ENCODE measurements around the gene MAG.

The MAG gene

DNA sequence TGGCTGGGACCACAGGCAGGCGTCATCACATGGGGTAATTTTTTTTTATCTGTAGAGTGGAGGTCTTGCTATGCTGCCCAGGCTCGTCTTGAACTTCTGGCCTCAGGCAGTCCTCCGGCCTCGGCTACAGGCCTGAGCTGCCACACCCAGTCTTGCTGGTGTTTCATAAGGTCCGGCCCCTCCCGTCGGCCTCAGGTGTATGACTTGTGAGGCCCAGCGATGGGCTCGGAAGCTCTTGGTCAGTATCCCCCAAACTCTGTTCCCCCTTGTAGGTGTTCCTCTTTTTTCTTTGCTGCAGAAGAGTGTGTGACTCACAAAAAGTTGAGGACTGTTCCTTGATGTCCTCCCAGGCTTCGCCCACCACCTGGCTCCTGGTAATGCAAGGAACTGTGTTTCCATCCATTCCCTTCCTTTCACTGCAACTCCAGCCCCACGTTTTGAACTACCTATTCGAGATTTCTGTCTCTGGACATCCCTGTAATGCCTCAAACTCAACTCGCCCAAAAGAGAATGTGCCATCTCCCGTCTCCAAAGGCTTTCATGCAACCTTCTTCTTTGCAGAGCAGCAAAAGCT is 18.2 kb upstream of the MAG start:
- Histone ChIP-seq H3K9ac (ENCODE audit: insufficient read length) (no peak overlapping the region), H3K36me3 (ENCODE audit: insufficient read depth, low read length) (peaks cover 30% of the 10 kb centered on the region; the same call in 1 of the 2 replicates), H3K4me3 (no peak overlapping the region), H3K9me3 (ENCODE audit: low read depth, low read length) (no peaks in the 10 kb centered on the region), H3K27ac (no peak overlapping the region)
- no peak for DNase-seq (ENCODE audit: low read depth, low spot score)
- TF ChIP-seq FOXP2 (optimal IDR thresholded peaks at IDR 0.05; ENCODE audit: control extremely low read depth, extremely low read length, insufficient read depth): no peak
- TF ChIP-seq EZH2 (IDR thresholded peaks at IDR 0.05): no peak
- TF ChIP-seq POLR2AphosphoS5 (IDR thresholded peaks at IDR 0.05; ENCODE audit: borderline replicate concordance, low read depth, low read length): no peak

DNA sequence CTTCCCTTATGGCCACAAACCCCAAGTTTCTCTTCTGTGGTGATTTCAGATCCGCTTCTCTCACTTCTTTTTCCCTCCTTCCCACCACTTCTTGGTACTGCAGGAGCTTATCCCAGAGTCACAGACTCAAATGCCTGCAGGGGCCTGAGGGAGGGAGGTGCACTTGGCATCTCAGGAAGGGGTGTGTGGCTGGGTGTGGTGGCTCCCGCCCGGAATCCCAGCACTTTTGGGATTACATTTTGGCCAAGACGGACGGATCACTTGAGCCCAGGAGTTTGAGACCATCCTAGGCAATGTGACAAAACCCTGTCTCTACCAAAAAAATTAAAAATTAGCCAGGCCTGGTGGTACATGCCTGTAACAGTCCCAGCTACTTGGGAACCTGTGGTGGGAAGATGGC is 17.6 kb upstream of the MAG start:
- H3K9me3 ChIP-seq (ENCODE audit: low read depth, low read length): no peaks in the 10 kb centered on the region
- H3K27ac ChIP-seq: no peak overlapping the region
- H3K4me3 ChIP-seq: no peak overlapping the region
- H3K9ac ChIP-seq (ENCODE audit: insufficient read length): no peak overlapping the region
- peaks cover 30% of the 10 kb centered on the region; the same call in 1 of the 2 replicates for H3K36me3 ChIP-seq (ENCODE audit: insufficient read depth, low read length)
- DNase-seq (ENCODE audit: low read depth, low spot score): no peak
- no peak for TF ChIP-seq FOXP2 (optimal IDR thresholded peaks at IDR 0.05; ENCODE audit: control extremely low read depth, extremely low read length, insufficient read depth)
- no peak for TF ChIP-seq EZH2 (IDR thresholded peaks at IDR 0.05)
- no peak for TF ChIP-seq POLR2AphosphoS5 (IDR thresholded peaks at IDR 0.05; ENCODE audit: borderline replicate concordance, low read depth, low read length)

DNA sequence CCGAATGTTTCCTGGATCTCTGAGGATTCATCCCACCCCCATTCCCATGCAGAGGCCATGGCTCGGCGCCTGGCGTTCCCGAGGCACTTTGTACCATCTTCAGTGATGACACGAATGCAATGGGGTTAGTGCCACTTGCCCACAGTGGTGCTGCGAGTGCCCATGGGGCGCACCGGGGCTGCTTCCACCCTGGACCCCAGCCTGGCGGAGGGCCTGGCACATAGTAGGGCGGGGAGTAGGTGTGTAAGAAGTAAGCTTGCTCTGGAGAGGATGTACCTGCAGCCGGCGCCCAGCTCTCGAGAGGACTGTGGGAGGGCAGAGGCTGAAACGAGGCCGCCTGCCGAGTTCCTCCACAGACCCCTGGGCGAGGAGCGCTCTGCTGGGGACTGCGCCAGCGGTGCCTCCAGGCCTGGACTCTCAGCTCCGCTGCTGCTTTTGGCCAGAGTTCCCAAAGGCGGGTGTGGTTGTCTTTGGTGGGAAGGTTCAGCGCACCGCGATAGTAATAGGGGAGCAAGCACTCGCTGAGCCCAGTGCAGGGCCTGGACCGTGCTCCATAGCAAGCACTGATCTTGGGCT is 15.2 kb upstream of the MAG start:
- DNase-seq (ENCODE audit: low read depth, low spot score): no peak
- Histone ChIP-seq H3K27ac (no peak overlapping the region), H3K4me3 (no peak overlapping the region), H3K9ac (ENCODE audit: insufficient read length) (no peak overlapping the region), H3K9me3 (ENCODE audit: low read depth, low read length) (no peaks in the 10 kb centered on the region), H3K36me3 (ENCODE audit: insufficient read depth, low read length) (peaks cover 14% of the 10 kb centered on the region; the same call in 1 of the 2 replicates)
- TF ChIP-seq EZH2 (IDR thresholded peaks at IDR 0.05): no peak
- no peak for TF ChIP-seq POLR2AphosphoS5 (IDR thresholded peaks at IDR 0.05; ENCODE audit: borderline replicate concordance, low read depth, low read length)
- no peak for TF ChIP-seq FOXP2 (optimal IDR thresholded peaks at IDR 0.05; ENCODE audit: control extremely low read depth, extremely low read length, insufficient read depth)

DNA sequence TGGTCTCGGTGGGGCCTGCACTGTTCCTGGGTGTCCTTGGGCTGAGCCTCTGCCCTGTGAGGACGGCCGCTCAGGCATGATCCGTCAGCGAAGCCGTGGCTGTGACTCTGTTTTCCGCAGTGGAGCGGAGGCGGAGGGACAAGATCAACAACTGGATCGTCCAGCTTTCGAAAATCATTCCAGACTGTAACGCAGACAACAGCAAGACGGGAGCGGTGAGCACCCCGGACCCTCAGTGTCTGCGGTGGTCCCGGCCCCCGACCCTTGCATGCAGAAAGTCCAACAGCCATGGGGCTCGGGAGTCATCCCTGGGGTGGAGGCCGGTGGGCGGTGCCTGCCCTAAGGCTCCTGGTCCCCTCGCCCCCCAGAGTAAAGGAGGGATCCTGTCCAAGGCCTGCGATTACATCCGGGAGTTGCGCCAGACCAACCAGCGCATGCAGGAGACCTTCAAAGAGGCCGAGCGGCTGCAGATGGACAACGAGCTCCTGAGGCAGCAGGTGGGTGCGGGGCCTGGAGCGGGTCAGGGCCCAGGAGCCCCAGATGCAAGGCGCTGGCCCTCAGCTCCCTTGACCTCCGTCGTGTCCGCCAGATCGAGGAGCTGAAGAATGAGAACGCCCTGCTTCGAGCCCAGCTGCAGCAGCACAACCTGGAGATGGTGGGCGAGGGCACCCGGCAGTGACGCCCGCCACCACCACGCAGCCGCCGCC is 13.2 kb upstream of the MAG start:
- no peak overlapping the region for H3K27ac ChIP-seq
- TF ChIP-seq FOXP2 (optimal IDR thresholded peaks at IDR 0.05; ENCODE audit: control extremely low read depth, extremely low read length, insufficient read depth) (no peak), EZH2 (IDR thresholded peaks at IDR 0.05) (no peak), POLR2AphosphoS5 (IDR thresholded peaks at IDR 0.05; ENCODE audit: borderline replicate concordance, low read depth, low read length) (no peak)
- H3K9ac ChIP-seq (ENCODE audit: insufficient read length): no peak overlapping the region
- no peak overlapping the region for H3K4me3 ChIP-seq
- DNase-seq (ENCODE audit: low read depth, low spot score): no peak
- no peaks in the 10 kb centered on the region for H3K9me3 ChIP-seq (ENCODE audit: low read depth, low read length)
- peaks cover 3% of the 10 kb centered on the region; the same call in 1 of the 2 replicates for H3K36me3 ChIP-seq (ENCODE audit: insufficient read depth, low read length)

DNA sequence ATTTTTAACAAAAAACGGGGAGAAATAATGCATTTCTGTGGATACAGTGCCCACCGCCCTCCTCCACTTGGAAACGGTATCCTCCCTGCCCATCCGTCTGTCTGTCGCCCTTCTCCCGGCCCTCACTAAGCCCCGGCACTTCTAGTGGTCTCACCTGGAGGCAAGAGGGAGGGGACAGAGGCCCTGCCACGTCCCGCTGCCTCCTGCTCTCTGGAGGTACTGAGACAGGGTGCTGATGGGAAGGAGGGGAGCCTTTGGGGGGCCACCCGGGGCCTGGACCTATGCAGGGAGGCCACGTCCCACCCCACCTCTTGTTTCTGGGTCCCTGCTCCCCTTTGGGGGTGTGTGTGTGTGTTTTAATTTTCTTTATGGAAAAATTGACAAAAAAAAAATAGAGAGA is 12.6 kb upstream of the MAG start:
- H3K9ac ChIP-seq (ENCODE audit: insufficient read length): no peak overlapping the region
- H3K4me3 ChIP-seq: no peak overlapping the region
- DNase-seq (ENCODE audit: low read depth, low spot score): no peak
- H3K27ac ChIP-seq: no peak overlapping the region
- TF ChIP-seq POLR2AphosphoS5 (IDR thresholded peaks at IDR 0.05; ENCODE audit: borderline replicate concordance, low read depth, low read length) (no peak), FOXP2 (optimal IDR thresholded peaks at IDR 0.05; ENCODE audit: control extremely low read depth, extremely low read length, insufficient read depth) (no peak), EZH2 (IDR thresholded peaks at IDR 0.05) (no peak)
- H3K36me3 ChIP-seq (ENCODE audit: insufficient read depth, low read length): no peaks in the 10 kb centered on the region; the same call in 1 of the 2 replicates
- H3K9me3 ChIP-seq (ENCODE audit: low read depth, low read length): no peaks in the 10 kb centered on the region

DNA sequence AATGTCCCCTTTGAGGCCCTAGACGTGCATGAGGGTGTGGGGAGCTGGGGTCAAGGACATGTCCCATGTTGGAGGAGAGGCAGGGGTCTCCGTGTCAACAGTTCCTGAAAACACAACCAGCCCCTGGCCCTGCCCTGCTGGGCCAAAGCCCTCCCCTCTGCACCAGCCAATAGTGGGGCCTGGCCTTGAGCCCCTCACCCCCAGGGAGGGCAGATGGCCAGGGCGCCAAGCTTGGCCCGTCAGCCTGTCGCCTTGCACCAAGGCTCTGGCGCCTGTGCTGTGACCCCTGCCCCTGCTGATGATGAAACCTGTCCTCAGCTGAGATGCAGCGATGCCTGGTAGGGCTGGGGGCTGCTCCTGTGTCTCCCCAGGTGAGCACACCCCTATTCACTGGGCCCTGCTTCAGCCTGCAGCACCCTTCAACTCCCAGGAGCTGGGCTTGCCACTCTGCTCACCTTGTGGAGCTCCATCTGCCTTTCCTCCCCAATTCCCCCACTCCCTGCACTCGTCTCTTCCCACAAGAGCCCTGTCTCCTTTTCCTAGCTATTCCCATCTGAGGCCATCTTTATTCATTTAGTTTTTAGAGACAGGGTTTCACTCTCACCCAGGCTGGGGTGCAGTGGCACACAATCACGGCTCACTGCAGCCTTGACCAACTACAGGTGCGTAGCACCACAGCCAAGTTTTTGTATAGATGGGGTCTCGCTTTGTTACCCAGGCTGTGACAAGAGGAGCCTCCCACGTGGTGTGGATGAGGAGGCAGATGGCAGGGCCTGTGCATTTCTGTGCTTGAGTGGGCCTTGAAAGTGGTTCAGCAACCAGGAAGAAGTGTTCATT is 11.8 kb upstream of the MAG start:
- Histone ChIP-seq H3K9me3 (ENCODE audit: low read depth, low read length) (no peaks in the 10 kb centered on the region), H3K27ac (no peak overlapping the region), H3K4me3 (no peak overlapping the region), H3K36me3 (ENCODE audit: insufficient read depth, low read length) (no peaks in the 10 kb centered on the region; the same call in 1 of the 2 replicates), H3K9ac (ENCODE audit: insufficient read length) (no peak overlapping the region)
- DNase-seq (ENCODE audit: low read depth, low spot score): no peak
- no peak for TF ChIP-seq EZH2 (IDR thresholded peaks at IDR 0.05)
- no peak for TF ChIP-seq FOXP2 (optimal IDR thresholded peaks at IDR 0.05; ENCODE audit: control extremely low read depth, extremely low read length, insufficient read depth)
- no peak for TF ChIP-seq POLR2AphosphoS5 (IDR thresholded peaks at IDR 0.05; ENCODE audit: borderline replicate concordance, low read depth, low read length)

DNA sequence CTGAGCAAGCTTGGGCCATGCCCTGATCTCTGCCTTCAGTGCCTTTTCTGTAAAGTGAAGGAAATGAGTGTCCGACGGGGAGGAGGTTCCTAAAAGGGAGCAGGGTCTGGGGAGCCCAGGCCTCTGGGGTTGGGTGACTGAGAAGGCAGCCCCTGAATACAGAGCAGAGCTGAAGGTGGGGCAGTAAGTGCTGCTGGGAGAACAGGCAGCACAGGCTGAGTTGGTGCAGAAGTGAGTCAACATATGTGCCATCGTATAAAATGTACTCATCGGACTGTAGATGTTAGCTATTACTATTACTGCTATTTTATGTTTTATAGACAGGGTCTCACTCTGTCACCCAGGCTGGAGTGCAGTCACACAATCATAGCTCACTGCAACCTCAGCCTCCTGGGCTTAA is 10.7 kb upstream of the MAG start:
- TF ChIP-seq EZH2 (IDR thresholded peaks at IDR 0.05): no peak
- Histone ChIP-seq H3K27ac (no peak overlapping the region), H3K4me3 (no peak overlapping the region), H3K36me3 (ENCODE audit: insufficient read depth, low read length) (no peaks in the 10 kb centered on the region; the same call in 1 of the 2 replicates), H3K9me3 (ENCODE audit: low read depth, low read length) (no peaks in the 10 kb centered on the region), H3K9ac (ENCODE audit: insufficient read length) (no peak overlapping the region)
- DNase-seq (ENCODE audit: low read depth, low spot score): no peak

All from SK-N-MC (cell line).